ENCODE data around the gene ITGB3.

DNA sequence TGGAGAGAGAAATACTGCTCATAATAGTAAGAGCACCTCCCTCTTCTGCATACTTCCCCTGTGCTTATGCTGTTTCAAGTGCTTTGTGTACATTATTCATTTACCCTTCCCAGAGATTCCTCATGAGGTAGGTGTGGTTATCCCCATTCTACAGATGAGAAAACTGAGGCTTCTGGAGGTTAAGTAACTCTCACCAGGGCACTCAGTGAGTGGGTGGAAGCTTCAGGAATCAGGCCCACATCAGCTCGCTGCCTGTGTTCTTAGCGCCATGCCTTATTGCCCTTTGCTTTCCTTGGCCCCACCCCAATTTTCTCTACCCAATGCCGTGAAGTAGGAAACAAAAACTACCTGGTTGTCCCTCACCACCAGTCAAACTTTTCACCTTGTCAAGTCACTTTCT, 18.1 kb upstream of the ITGB3 start:
- TF ChIP-seq RAD21 (IDR thresholded peaks at IDR 0.05; ENCODE audit: low read depth) (no peak), REST (IDR thresholded peaks at IDR 0.05; ENCODE audit: low read depth) (no peak), SIN3A (IDR thresholded peaks at IDR 0.05; ENCODE audit: low read depth) (no peak), YY1 (IDR thresholded peaks at IDR 0.05; ENCODE audit: extremely low read depth, insufficient replicate concordance, low read depth, low read length) (no peak), POLR2AphosphoS5 (IDR thresholded peaks at IDR 0.05; ENCODE audit: low read depth, low read length) (no peak), EGR1 (IDR thresholded peaks at IDR 0.05; ENCODE audit: low read depth) (no peak), SP1 (IDR thresholded peaks at IDR 0.05; ENCODE audit: low read depth) (no peak), JUND (IDR thresholded peaks at IDR 0.05) (no peak), CEBPB (IDR thresholded peaks at IDR 0.05; ENCODE audit: low read depth) (no peak), EZH2 (IDR thresholded peaks at IDR 0.05) (no peak), POLR2A (IDR thresholded peaks at IDR 0.05; ENCODE audit: borderline replicate concordance, extremely low read depth, insufficient read depth, insufficient read length) (no peak), ATF3 (IDR thresholded peaks at IDR 0.05) (no peak)
- TF ChIP-seq, protein P1, sequence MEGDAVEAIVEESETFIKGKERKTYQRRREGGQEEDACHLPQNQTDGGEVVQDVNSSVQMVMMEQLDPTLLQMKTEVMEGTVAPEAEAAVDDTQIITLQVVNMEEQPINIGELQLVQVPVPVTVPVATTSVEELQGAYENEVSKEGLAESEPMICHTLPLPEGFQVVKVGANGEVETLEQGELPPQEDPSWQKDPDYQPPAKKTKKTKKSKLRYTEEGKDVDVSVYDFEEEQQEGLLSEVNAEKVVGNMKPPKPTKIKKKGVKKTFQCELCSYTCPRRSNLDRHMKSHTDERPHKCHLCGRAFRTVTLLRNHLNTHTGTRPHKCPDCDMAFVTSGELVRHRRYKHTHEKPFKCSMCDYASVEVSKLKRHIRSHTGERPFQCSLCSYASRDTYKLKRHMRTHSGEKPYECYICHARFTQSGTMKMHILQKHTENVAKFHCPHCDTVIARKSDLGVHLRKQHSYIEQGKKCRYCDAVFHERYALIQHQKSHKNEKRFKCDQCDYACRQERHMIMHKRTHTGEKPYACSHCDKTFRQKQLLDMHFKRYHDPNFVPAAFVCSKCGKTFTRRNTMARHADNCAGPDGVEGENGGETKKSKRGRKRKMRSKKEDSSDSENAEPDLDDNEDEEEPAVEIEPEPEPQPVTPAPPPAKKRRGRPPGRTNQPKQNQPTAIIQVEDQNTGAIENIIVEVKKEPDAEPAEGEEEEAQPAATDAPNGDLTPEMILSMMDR (IDR thresholded peaks at IDR 0.05 in 2 of 3, conservative IDR thresholded peaks at IDR 0.05 in 1 of 3; ENCODE audit: borderline replicate concordance in 1 of 3, insufficient read depth in 1 of 3, low read depth in 2 of 3, low read length in 2 of 3) = no peak
- TF ChIP-seq, protein P2, sequence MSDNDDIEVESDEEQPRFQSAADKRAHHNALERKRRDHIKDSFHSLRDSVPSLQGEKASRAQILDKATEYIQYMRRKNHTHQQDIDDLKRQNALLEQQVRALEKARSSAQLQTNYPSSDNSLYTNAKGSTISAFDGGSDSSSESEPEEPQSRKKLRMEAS (IDR thresholded peaks at IDR 0.05) = no peak

Data from HCT116 (cell line).